HT1080 (cell line): ENCODE measurements around the gene EXOC3L2. TPM values are rescaled to one million over a fixed set of nuclear protein-coding genes. Genes with fewer than 3 reads are reported as not detected.
A peak's percentile ranks its signal among the peaks of the same experiment; 100 is the strongest.
"Not testable (repeated sequence)": the region's sequence is repeated elsewhere in the genome, so short reads cannot be mapped to it uniquely, and the experiment has no call there.

Experiments
- DNase-seq: peaks from one replicate; pipeline ENCODE4 v3.0.0-alpha.2; 2015; ENCODE audit warnings: low read depth
- total RNA-seq: library from RNA; depleted of rRNA; stranded (reverse); fragments of >200 nt; shearing (Covaris generic); gene quantifications from 2 replicates; pipeline ENCODE4 v1.2.3, GENCODE V29; 2014

Gene EXOC3L2
- total RNA-seq, 1 experiment from 2014 or later: 0.56 TPM

- no peak for DNase-seq
Measured at GRCh38 chr19:45256836-45257235, 11.6 kb upstream of the EXOC3L2 start.

- DNase-seq: no peak
Measured at GRCh38 chr19:45255611-45256157, 10.5 kb upstream of the EXOC3L2 start.

GRCh38 chr19:45254044-45254531 lies 8.9 kb upstream of the EXOC3L2 start:
- DNase-seq: no peak

- no peak for DNase-seq
Measured at GRCh38 chr19:45253396-45254027, 8.3 kb upstream of the EXOC3L2 start.

- DNase-seq: no peak
Measured at GRCh38 chr19:45251452-45252354, 6.5 kb upstream of the EXOC3L2 start.

- DNase-seq: peak; percentile 20
Measured at GRCh38 chr19:45250832-45251451, 5.7 kb upstream of the EXOC3L2 start, which contains the start of gene MARK4. MARK4 (plus strand) TSS chr19:45251271; CDS start chr19:45251589, 318 bp downstream.

GRCh38 chr19:45250216-45250831 lies 5.1 kb upstream of the EXOC3L2 start:
- no peak for DNase-seq

GRCh38 chr19:45249261-45250033 lies 4.2 kb upstream of the EXOC3L2 start:
- DNase-seq: no peak

- DNase-seq: no peak
Measured at GRCh38 chr19:45247136-45247535, 1.9 kb upstream of the EXOC3L2 start.

GRCh38 chr19:45245826-45246225 lies 619 bp upstream of the EXOC3L2 start:
- no peak for DNase-seq

GRCh38 chr19:45244133-45244794 lies 943 bp downstream of the EXOC3L2 start:
- peak; percentile 44 for DNase-seq

- no peak for DNase-seq
Measured at GRCh38 chr19:45243144-45243732, 2.0 kb downstream of the EXOC3L2 start.

GRCh38 chr19:45238556-45238955 lies 6.7 kb downstream of the EXOC3L2 start:
- DNase-seq: no peak

- no peak for DNase-seq
Measured at GRCh38 chr19:45235485-45235884, 9.7 kb downstream of the EXOC3L2 start.

GRCh38 chr19:45234089-45234869 lies 10.9 kb downstream of the EXOC3L2 start:
- DNase-seq: no peak

- no peak for DNase-seq
Measured at GRCh38 chr19:45231891-45232290, 13.3 kb downstream of the EXOC3L2 start.

- DNase-seq: not testable (repeated sequence)
Measured at GRCh38 chr19:45229056-45229455, 16.2 kb downstream of the EXOC3L2 start.

GRCh38 chr19:45224645-45225044 lies 20.6 kb downstream of the EXOC3L2 start:
- DNase-seq: no peak

GRCh38 chr19:45223879-45224278 lies 21.3 kb downstream of the EXOC3L2 start:
- DNase-seq: no peak
